ENCODE measurements around the gene SENP5.

DNA sequence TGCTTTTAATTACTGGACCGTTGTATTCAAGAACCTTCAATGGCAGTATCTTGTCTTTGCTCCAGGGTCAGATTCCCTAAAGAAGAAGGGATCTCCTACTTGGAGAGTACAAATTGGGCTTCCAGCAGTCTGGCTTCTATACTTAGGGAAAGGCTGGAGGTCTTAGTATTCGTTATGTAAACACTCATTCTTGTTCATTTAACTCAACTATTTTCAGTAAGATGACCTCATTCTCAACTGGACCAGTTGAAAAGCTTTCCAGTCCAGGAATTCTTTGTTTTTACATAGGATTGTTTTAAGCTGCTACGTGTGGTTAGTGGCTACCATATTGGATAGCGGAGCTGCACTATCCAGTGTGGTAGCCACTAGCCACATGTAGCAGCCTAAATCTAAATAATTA lies 4.6 kb downstream of the SENP5 start:
- TF ChIP-seq, protein P1, sequence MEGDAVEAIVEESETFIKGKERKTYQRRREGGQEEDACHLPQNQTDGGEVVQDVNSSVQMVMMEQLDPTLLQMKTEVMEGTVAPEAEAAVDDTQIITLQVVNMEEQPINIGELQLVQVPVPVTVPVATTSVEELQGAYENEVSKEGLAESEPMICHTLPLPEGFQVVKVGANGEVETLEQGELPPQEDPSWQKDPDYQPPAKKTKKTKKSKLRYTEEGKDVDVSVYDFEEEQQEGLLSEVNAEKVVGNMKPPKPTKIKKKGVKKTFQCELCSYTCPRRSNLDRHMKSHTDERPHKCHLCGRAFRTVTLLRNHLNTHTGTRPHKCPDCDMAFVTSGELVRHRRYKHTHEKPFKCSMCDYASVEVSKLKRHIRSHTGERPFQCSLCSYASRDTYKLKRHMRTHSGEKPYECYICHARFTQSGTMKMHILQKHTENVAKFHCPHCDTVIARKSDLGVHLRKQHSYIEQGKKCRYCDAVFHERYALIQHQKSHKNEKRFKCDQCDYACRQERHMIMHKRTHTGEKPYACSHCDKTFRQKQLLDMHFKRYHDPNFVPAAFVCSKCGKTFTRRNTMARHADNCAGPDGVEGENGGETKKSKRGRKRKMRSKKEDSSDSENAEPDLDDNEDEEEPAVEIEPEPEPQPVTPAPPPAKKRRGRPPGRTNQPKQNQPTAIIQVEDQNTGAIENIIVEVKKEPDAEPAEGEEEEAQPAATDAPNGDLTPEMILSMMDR (IDR thresholded peaks at IDR 0.05; ENCODE audit: control extremely low read depth in 1 of 3, insufficient read depth in 1 of 3, low read depth in 1 of 3, low read length in 3 of 3) = no peak
- TF ChIP-seq POLR2AphosphoS5 (IDR thresholded peaks at IDR 0.05; ENCODE audit: low read depth, low read length) (no peak), CHD2 (IDR thresholded peaks at IDR 0.05; ENCODE audit: low read length) (no peak), JUN (IDR thresholded peaks at IDR 0.05; ENCODE audit: low read depth, low read length) (no peak), RXRA (IDR thresholded peaks at IDR 0.05; ENCODE audit: insufficient read depth, low read depth, low read length) (no peak), TAF1 (IDR thresholded peaks at IDR 0.05; ENCODE audit: low read depth, low read length) (no peak)
